Measurements from ENCODE around the gene BNIP5.

DNA sequence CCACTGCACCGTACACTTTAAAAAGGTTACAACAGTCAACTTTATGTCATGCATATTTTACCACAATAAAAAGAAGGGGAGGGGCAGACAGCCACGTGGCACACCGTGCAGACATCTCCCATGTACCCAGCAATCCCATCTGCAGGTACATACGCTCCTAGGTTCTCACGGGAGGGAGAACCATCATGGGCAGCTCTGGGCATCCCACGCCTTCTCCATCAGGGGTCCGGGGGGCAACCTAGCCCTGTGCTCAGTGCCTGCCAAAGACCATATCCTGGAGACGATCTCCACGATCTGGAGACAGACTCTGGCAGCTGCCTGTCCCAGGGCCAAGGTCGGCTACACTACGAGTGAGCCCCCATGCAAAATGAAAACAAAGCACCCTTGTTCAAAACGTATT lies 2.5 kb upstream of the BNIP5 start:
- no peak for TF ChIP-seq SP1 (IDR thresholded peaks at IDR 0.05)
- no peak for TF ChIP-seq SP1 (CRISPR knock-in tag; IDR thresholded peaks at IDR 0.05)
- no peak for TF ChIP-seq ZNF644 (CRISPR knock-in tag; IDR thresholded peaks at IDR 0.05; ENCODE audit: low read depth)
- no peak for TF ChIP-seq CREM (IDR thresholded peaks at IDR 0.05)
- TF ChIP-seq CREM (CRISPR knock-in tag; IDR thresholded peaks at IDR 0.05), result no peak
- TF ChIP-seq POLR2AphosphoS5 (IDR thresholded peaks at IDR 0.05; ENCODE audit: low read depth, low read length), result no peak
- TF ChIP-seq, protein P1, sequence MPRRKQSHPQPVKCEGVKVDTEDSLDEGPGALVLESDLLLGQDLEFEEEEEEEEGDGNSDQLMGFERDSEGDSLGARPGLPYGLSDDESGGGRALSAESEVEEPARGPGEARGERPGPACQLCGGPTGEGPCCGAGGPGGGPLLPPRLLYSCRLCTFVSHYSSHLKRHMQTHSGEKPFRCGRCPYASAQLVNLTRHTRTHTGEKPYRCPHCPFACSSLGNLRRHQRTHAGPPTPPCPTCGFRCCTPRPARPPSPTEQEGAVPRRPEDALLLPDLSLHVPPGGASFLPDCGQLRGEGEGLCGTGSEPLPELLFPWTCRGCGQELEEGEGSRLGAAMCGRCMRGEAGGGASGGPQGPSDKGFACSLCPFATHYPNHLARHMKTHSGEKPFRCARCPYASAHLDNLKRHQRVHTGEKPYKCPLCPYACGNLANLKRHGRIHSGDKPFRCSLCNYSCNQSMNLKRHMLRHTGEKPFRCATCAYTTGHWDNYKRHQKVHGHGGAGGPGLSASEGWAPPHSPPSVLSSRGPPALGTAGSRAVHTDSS (CRISPR knock-in tag; conservative IDR thresholded peaks at IDR 0.05), result no peak
- TF ChIP-seq, protein P2, sequence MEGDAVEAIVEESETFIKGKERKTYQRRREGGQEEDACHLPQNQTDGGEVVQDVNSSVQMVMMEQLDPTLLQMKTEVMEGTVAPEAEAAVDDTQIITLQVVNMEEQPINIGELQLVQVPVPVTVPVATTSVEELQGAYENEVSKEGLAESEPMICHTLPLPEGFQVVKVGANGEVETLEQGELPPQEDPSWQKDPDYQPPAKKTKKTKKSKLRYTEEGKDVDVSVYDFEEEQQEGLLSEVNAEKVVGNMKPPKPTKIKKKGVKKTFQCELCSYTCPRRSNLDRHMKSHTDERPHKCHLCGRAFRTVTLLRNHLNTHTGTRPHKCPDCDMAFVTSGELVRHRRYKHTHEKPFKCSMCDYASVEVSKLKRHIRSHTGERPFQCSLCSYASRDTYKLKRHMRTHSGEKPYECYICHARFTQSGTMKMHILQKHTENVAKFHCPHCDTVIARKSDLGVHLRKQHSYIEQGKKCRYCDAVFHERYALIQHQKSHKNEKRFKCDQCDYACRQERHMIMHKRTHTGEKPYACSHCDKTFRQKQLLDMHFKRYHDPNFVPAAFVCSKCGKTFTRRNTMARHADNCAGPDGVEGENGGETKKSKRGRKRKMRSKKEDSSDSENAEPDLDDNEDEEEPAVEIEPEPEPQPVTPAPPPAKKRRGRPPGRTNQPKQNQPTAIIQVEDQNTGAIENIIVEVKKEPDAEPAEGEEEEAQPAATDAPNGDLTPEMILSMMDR (CRISPR knock-in tag; IDR thresholded peaks at IDR 0.05), result no peak
- TF ChIP-seq SAP130 (CRISPR knock-in tag; IDR thresholded peaks at IDR 0.05; ENCODE audit: low read depth), result no peak
- TF ChIP-seq MXI1 (IDR thresholded peaks at IDR 0.05; ENCODE audit: borderline replicate concordance, low read depth, low read length), result no peak
- TF ChIP-seq RNF2 (conservative IDR thresholded peaks at IDR 0.05; ENCODE audit: low read depth), result no peak
- TF ChIP-seq, protein P3, sequence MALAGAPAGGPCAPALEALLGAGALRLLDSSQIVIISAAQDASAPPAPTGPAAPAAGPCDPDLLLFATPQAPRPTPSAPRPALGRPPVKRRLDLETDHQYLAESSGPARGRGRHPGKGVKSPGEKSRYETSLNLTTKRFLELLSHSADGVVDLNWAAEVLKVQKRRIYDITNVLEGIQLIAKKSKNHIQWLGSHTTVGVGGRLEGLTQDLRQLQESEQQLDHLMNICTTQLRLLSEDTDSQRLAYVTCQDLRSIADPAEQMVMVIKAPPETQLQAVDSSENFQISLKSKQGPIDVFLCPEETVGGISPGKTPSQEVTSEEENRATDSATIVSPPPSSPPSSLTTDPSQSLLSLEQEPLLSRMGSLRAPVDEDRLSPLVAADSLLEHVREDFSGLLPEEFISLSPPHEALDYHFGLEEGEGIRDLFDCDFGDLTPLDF (CRISPR knock-in tag; IDR thresholded peaks at IDR 0.05), result no peak
- TF ChIP-seq ZNF776 (CRISPR knock-in tag; IDR thresholded peaks at IDR 0.05), result no peak
- no peak for TF ChIP-seq ERF (CRISPR knock-in tag; IDR thresholded peaks at IDR 0.05)
- no peak for TF ChIP-seq ZNF33A (CRISPR knock-in tag; IDR thresholded peaks at IDR 0.05; ENCODE audit: borderline replicate concordance)

All from HepG2 (cell line).